GM23248 (cell line): ENCODE results near the gene CDC40.

Experiments
- EZH2 ChIP-seq: fragments of 200-600 bp; sonication (generic); IDR thresholded peaks from 2 replicates; pipeline ENCODE4 v1.6.1; 2018; ENCODE audit warnings: antibody characterized with exemption, mild to moderate bottlenecking; ENCODE audit not compliant: insufficient read depth, poor library complexity, severe bottlenecking
- EZH2phosphoT487 ChIP-seq: fragments of 200-600 bp; sonication (generic); IDR thresholded peaks from 2 replicates; pipeline ENCODE4 v1.6.1; 2018; ENCODE audit warnings: antibody characterized with exemption, moderate library complexity, mild to moderate bottlenecking, low read depth; ENCODE audit not compliant: insufficient read depth

- TF ChIP-seq EZH2, result no peak
- no peak for TF ChIP-seq EZH2phosphoT487
Observed at GRCh38 chr6:110139052-110139451, 41.2 kb upstream of the CDC40 start.
